Mesangial cell (primary cell): ENCODE results near the gene C4orf36. TPM values are rescaled to one million over a fixed set of nuclear protein-coding genes. Genes with fewer than 3 reads are reported as not detected.

Experiments used
- total RNA-seq: library from RNA; depleted of rRNA; stranded (reverse); fragments of >200 nt; gene quantifications from 2 replicates; pipeline ENCODE4 v1.2.3, GENCODE V29; 2015

C4orf36 gene, protein sequence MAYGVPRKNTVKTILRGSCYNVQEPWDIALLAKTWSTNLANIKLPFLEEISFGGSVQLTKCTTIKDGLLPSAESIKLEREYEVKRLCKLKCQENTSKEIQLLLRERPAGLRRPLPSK
- total RNA-seq = 1.5 and 3.6 TPM in 2 replicates

GRCh38 chr4:86891762-86892635 is at the start of gene C4orf36:
Gene C4orf36 (minus strand): TSS chr4:86892422. CDS start chr4:86891520, 902 bp downstream.

GRCh38 chr4:86934771-86935565 is 42.7 kb upstream of the C4orf36 start, which contains the start of gene AFF1:
Gene AFF1 (plus strand): TSS chr4:86935011. CDS start chr4:86948534, 13,523 bp downstream.

GRCh38 chr4:86848732-86849619 is 43.2 kb downstream of the C4orf36 start, which contains the start of gene SLC10A6:
Gene SLC10A6 (minus strand): TSS chr4:86849384. CDS start chr4:86849115, 269 bp downstream.

Other genes with a start within 250 kb of the C4orf36 start
- not detected in 2 replicates for gene SLC10A6, start 43.0 kb downstream of the C4orf36 start, total RNA-seq
- 10.8 and 26.9 TPM in 2 replicates for gene AFF1, start 42.6 kb upstream of the C4orf36 start, total RNA-seq